CD4-positive, alpha-beta T cell treated with Interleukin-12 subunit alpha and Interleukin-12 subunit beta, for 1 hour (primary cell): ENCODE data around the gene PRMT9.

Experiments used
- DNase-seq: peaks from one replicate; pipeline ENCODE4 v3.0.0-alpha.2; 2020

The PRMT9 gene

GRCh38 chr4:147678796-147679549 is 5.0 kb downstream of the PRMT9 start:
- DNase-seq, result no peak

DNA sequence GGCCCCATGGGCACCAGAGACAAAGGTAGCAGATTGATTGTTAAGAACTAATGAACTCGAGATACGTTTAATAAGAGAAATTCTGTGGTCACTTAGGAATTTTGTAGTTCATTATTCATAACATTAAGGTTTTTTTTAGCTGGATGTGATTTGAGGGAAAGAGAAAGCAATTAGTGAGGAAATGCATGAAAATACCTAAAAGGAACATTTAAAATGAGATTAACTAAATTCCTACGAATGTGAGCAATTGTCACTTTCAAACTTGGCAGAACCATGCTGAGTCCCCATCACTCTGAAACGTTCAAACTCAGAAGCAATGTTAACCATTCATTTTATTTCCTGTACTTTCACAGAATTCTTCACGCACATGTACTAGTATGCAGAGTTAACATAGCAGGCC is 5.9 kb downstream of the PRMT9 start:
- DNase-seq, result no peak

DNA sequence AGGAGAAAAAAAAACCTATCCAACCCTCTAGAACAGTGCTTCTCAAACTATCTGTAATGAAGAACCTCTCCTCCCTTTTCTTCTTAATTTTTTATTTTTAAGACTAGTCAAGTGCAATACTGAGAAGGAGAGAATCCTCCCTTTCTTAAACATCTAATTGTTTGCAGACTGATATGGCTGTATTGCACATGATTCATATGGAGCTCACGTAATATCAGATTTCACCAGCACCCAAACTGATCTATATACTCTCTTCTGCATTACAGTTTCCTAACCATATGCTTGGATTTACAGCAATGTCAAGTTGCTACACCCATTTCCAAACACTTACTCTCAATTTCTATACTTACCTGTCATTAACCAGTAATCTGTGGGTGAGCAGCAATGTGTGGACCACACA is 9.5 kb downstream of the PRMT9 start:
- no peak for DNase-seq

GRCh38 chr4:147674073-147674472 is 9.9 kb downstream of the PRMT9 start:
- DNase-seq, result no peak

- DNase-seq, result no peak
Observed at GRCh38 chr4:147658501-147658900, 25.5 kb downstream of the PRMT9 start.

DNA sequence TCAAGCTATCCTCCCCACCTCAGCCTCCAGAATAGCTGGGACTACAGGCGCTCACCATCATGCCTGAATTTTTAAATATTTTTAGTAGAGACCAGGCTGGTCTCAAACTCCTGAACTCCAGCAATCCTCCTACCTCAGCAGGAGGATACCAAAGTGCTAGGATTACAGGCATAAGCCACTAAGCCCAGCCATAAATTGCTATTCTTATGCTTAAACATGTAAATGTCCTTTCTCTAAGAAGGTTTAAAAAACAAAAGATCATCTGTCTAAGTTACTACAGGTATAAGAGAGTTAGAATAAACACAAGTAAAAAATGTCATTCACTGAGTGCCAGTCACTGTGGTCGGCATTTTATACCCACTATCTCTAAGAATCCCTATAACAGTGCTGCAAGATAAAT is 28.3 kb downstream of the PRMT9 start:
- no peak for DNase-seq

GRCh38 chr4:147651563-147651962 is 32.4 kb downstream of the PRMT9 start:
- DNase-seq, result no peak

DNA sequence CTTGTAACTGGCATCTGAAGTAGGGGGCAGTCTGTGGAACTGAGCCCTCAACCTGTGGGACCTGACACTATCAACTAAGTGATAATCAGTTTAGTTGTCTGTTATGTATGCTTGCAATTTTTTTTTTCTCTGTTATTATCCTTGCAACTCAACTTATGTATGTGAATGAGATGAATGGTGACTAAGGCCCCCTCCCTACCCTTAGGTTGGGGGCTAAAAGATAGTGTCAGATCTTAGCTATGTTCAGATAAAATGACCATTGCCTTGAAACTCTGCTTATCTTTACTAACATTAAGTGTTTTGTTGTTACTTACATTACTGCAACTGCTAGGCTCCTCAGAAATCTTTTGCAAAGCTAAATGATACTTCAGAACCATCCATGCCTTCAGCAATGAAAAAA is 35.3 kb downstream of the PRMT9 start:
- no peak for DNase-seq

DNA sequence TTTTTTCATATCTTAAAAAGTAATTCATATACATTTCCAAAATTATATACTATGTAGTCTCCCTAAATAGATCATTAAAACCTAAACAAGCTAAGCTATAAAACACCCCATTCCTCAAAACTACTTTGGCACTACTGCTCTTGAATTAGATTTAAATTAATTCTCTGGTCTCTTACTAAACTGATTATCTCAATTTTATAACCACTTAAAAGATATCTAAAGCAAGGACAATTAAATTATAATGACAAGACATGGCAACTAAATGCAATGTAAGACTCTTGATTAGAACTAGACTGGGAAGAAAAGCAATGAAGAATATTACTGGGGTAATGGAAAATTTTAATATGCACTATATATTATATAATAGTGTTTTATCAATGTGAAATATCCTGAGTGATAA is 38.9 kb downstream of the PRMT9 start:
- no peak for DNase-seq

DNA sequence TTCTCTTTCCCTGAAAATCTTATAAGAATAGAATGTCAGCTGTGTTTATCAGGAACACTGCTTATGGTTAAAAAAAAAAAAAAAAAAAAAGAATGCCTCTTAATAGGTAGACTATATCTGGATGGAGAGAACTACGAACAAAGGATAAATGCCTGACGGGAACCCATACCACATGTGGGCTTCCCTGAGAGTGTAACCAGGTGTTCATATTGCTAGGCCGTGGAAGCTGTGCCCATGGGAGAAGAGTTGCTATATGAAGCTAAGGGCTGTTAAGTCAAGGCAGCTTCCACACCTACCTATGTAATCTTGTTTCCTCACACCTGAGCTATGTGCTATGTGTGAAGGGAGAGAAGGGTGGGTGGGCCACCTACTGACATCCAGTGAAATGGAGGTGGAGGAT is 39.5 kb downstream of the PRMT9 start:
- no peak for DNase-seq

DNA sequence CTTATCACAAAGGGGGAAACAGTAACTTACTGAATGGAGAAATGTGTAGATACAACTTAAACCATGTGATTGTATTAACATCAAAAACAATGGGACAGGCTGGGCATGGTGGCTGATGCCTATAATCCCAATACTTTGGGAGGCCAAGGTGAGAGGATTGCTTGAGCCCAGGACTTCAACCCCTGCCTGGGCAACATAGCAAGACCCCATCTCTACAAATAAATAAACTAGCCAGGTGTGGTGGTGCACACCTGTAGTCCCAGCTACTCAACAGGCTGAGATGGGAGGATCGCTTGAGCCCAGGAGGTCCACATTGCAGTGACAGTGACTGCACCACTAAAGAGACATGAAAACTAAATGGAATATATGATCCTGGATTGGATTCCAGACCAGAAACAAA is 40.3 kb downstream of the PRMT9 start:
- DNase-seq, result no peak

- DNase-seq, result no peak
Observed at GRCh38 chr4:147640331-147640730, 43.6 kb downstream of the PRMT9 start.

GRCh38 chr4:147639388-147639787 is 44.6 kb downstream of the PRMT9 start:
- DNase-seq, result no peak

GRCh38 chr4:147638942-147639341 is 45.0 kb downstream of the PRMT9 start:
- DNase-seq, result no peak

DNA sequence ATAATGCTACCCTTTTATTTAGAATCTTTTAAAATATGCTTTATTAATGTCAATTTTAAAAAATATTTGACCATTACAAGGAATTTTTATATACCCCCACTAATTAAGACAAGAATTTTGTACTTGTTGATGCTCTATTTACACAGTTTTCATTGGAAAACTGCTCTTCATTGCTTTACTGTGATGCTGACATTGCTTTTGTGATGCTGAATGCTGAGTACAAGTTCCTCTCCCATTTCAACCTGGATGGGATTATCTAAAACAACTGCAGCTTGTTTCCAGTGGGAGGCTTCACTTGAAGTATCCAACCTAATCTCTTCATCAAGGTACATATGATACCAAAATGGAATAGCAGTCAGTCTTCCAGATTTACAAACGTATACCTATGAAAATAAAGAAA is 45.6 kb downstream of the PRMT9 start:
- no peak for DNase-seq

DNA sequence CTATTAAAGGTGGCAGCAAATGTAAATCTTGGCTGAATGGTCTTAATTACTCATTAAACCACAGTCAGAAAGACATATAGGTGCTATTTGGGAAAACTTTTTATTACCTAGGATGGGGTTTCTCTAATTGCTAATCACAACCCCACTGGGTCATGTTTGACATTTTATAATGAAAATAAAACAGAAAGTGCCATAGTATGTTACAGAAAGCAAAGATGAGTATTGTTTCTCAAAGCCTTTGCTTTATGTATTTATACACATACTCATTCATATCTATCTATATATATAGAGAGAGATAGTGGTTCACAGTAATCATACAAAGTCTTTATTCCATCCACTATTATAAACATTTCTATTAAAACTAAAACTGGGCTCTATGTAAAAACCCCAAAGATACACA is 48.6 kb downstream of the PRMT9 start:
- DNase-seq, result no peak

- no peak for DNase-seq
Observed at GRCh38 chr4:147633643-147634042, 50.3 kb downstream of the PRMT9 start.

- no peak for DNase-seq
Observed at GRCh38 chr4:147633113-147633512, 50.9 kb downstream of the PRMT9 start.

DNA sequence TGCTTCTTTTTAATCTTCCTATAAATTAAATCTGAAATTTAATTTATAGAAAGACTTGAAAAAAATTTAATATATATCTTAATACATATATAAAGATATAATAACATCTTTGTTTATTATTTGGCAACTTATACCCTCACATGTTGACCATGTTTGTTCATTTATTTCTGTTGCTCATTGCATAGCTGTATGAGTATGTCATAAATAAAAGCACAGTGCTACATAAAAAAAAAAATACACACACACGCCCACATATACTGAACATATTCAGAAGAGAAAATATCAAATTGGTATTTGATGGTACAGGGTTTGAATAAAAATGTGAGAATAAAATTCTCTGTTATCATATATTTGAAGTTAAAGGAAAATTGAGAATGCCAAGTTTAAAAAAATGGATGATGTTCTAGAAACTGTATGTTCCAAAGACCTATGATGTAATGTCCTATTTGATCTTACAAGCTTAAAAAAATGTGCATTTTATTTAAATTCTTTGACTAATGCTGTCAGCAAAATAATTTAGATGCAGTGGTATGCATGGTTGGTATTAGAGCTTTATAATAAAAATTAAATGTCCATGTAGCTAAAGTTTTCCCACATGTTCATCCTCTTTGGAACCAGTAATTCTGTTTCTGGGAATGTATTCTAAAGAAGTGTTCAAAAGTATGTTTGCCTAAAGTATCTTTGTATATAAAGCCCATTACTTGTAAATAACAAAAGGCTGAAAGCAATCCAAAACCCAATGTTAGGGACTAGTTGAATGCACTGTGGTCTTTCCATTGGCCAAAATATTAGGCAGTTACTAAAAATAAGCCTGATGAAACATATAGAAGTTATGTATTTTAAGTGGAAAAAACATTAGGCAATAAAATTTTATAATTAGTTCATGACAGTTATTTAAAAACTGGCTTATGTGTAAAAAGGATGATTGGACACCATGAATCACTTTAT is 53.9 kb downstream of the PRMT9 start:
- no peak for DNase-seq

- DNase-seq, result no peak
Observed at GRCh38 chr4:147628415-147628814, 55.5 kb downstream of the PRMT9 start.

DNA sequence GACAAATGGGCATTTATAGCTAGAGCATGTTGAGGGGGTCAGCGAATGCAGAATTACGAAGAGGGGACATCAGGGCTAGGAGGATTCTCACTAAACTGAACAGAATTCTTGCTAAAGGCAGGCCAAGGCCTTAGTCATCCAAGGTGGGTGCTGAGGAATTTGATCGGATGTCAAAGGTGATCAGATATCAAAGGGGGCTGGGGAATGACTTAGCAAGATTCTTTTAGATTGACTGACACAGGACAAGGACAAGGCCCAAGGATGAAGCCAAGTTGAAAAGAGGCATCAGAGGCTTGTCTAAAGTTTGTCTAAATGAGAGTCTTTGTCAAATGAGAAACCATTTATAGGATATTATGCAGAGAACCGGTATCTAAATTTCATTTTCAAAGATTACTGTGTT is 57.1 kb downstream of the PRMT9 start:
- no peak for DNase-seq

GRCh38 chr4:147625733-147626132 is 58.2 kb downstream of the PRMT9 start:
- DNase-seq, result no peak

- no peak for DNase-seq
Observed at GRCh38 chr4:147620315-147620714, 63.6 kb downstream of the PRMT9 start.
